HUDEP-2 (cell line): ENCODE results near the gene ZCCHC10.
A peak's percentile ranks its signal among the peaks of the same experiment; 100 is the strongest.
"Not testable (repeated sequence)": the region's sequence is repeated elsewhere in the genome, so short reads cannot be mapped to it uniquely, and the experiment has no call there.

ENCODE experiments used
- DNase-seq, 76 experiments: peaks; one replicate each; lab custom pipeline; 2025; ENCODE audit not compliant: unreplicated experiment in 76 of 76; lab: John Stamatoyannopoulos, UW

ZCCHC10 gene

DNA sequence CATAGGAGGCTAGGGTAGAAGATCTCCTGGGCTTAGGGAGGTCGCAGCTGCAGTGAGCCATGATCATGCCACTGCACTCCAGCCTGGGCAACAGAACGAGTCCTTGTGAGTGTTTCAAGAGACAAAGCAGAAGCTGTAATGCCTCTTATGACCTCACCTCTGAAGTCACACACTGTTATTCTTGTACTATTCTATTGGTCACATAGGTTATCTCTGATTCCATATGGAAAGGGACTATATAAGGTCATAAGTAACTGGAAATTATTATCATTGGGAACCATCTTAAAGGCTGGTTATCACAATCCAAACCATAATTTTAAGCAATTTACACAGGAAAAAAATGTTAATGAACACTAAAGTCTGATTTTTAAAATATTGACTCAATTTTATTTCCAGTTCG, 45.1 kb downstream of the ZCCHC10 start:
- peak in 3 of 76 experiments; percentile 2 to 11 (median 3) for DNase-seq

DNA sequence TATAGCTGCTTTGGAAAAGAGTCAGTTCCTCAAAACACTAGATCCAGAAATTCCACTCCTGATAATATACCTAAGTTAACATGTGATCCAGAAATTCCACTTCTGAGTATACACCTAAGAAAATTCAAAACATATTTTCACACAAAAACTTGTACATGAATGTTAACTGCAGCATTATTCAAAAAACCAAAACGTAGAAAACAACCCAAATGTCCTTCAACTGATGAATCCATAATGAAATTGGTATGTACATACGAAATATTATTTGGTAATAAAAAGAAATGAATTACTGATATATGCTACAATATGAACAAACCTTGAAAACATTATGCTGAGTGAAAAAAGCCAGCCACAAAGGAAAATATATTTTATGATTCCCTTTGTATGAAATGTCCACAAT, 46.4 kb downstream of the ZCCHC10 start:
- no peak for DNase-seq

DNA sequence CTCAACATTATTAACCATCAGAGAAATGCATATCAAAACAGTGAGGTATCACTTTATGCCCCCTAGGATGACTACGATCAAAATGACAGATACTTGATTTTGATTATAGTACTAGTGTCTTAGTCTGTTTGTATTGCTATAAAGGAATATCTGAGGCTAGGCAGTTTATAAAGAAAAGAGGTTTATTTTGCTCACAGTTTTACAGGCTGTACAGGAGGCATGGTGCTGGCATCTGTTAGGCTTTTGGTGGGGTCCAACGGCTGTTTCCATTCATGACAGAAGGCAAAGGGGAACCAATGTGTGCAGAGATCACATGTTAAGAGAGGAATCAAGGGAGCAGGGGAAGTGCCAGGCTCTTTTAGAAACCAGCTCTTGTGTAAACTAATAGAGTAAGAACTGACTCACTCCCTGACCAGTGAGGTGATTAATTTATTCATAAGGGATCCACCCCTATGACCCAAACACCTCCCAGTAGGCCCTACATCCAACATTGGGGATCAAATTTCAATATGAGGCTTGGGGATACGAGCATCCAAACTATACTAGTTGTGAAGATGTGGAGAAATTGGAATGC, 46.9 kb downstream of the ZCCHC10 start:
- DNase-seq = no peak

DNA sequence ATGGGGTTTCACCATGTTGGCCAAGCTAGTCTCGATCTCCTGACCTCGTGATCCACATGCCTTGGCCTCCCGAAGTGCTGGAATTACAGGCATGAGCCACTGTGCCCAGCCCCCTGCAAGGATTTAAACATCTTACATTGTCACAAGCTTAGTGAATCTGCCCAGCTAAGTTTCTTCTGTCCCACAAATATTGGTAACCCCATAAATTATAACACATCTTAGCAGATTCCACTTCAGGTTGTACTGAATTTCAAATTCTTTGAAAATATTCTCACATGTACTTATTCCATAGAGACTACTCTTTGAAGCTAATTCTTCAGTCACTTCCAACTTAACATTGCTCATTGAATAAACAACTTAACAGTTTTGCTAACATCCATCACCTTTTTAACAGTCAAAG, 49.5 kb downstream of the ZCCHC10 start:
- DNase-seq = no peak

DNA sequence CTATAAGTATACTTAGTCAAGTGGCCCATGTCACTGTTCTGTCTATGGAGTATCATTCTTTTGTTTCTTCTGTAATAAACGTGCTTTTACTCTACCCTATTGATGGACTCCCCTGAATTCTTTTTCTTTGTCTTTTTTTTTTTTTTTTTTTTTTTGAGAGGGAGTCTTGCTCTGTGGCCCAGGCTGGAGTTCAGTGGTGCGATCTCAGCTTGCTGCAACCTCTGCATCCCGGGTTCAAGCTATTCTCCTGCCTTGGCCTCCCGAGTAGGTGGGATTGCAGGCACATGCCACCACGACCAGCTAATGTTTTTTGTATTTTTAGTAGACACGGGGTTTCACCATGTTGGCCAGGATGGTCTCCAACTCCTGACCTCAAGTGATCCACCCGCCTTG, 53.9 kb downstream of the ZCCHC10 start:
- DNase-seq = not testable (repeated sequence)

DNA sequence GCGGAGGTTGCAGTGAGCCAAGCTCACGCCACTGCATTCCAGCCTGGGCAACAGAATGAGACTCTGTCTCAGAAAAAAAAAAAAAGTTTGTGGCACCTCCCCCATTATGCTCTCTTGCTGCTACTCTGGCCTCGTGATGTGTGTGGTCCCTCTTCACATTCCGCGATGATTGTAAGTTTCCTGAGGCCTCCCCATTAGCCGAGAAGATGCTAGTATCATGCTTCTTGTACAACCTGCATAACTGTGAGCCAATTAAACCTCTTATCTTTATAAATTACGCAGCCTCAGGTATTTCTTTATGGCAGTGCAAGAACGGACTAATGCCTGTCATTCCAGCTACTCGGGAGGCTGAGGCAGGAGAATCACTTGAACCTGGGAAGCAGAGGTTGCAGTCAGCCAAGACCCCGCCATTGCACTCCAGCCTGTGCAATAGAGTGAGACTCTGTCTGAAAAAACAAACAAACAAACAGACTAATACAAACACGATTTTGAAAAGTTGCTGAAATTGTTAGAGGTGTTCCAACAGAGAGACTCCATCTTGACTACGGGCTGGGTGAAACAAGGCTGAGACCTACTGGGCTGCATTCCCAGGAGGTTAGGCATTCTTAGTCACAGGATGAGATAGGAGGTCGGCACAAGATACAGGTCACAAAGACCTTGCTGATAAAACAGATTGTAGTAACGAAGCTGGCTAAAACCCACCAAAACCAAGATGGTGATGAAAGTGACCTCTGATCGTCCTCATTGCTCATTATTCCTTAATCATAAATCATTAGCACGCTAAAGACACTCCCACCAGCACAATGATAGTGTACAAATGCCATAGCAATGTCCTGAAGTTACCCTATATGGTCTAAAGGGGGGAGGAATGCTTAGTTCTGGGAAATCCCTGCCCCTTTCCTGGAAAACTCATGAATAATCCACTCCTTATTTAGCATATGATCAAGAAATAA, 54.6 kb downstream of the ZCCHC10 start:
- DNase-seq = peak in 17 of 76 experiments; percentile 2 to 66 (median 19)

DNA sequence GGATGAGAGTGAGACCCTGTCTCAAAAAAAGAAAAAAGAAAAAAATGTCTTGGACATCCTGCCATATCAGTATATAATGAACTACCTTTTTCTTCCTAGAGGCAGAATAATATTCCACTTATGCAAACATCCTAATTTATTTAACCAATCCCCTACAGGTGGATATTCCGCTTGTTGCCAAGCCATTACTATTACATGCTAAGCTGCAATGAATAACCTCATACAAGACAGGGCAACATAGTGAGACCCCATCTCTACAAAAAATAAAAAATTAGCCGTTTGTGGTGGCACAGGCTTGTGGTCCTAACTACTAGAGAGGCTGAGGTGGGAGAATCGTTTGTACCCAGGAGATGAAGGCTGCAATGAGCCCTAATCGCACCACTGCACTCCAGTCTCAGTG, 61.2 kb downstream of the ZCCHC10 start:
- DNase-seq = no peak

DNA sequence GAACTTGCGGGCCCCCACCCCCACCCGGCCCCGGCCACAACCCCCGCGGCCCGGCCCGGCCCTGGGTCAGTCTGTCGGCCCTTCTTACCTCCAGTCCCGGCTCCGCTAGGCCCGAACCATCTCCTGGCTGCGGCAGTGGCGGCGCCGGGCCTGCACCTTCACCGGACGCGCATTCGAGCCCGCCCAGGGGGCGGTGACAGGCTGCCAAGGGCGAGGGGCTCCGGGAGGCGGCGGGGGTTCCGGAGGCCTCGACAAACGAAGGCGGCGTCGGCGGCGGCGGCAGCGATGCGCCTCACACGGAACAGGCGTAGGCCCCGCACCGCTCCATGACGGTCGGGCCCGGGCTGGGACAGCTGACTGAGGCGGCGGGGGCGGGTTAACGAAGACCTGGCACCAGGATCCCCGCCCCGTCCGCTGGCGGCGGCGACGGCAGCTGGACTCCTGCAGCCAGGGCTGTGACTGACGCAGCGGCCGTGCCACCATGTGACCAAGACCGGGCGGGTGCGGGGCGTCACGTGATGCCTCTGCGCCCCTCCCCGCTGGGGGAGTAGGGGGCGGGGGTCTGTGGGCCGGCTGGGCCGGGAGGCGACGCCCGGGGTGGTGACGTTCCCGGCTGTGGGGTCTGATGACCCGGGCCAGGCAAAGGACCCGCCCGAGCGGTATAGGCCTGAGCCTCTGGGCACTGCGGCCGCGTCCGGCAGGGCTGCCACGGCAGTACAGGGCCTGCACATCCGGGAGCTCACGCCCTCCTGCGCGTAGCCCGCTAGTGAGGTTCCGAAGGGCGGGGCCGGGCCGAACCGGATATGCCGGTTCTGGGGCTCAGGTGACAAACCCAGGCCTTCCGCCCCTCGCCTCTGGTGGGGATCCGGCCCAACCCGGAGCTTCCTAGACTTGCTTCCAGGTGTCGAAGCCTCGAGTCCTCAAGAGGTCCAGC, 62.9 kb downstream of the ZCCHC10 start, which contains the start of gene AFF4:
Gene AFF4 (minus strand): TSS at position 464 of the 934 bp plus-strand sequence. CDS start 26,445 bp downstream, outside the sequence.
- peak; percentile 12 to 96 (median 92) for DNase-seq

DNA sequence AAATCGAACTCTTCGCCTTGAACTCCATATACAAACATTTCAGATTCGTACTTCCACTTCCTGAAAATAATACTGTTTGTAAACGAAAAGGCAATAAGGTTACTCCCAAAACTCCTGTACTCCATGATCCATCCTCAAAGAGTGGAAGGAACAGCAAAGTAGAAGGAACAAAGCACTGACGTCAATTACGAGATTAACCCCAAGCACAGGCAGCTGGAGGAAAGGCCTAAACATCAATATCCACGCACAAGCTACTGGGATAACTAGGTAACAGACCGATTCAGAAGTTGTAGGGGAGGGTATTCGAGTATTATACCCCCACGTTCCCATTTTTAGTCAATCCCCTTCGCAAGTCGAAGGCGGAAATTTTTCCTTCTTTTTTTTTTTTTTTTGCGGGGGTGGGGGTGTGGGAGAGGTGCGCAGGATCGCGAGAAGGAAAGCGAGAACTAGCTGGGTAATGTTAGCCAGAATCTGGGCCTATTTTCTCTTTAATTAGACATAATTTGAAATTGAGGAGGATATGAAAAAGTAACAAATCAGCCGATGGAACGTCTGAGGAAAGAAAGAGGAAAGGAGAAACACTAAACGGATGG, 63.8 kb downstream of the ZCCHC10 start:
- DNase-seq = peak in 14 of 76 experiments; percentile 3 to 38 (median 12)

DNA sequence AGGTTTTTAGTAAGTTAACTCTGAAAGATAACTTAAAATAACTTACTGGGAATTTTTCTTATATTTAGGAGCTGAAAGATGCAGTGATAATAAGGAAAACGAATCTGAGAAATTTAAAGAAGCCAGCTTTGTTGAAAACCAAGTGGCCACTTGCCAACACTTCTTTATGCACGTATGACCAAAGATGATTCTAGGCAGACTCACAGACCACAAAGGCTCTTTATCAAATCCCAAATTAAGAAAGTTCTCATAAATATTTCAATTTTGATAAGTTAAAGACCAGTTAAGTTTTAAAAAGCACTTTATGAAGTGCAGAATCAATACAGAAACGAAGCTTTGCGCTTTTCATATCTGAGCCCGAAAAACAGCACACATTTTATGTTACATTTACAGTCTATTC, 64.5 kb downstream of the ZCCHC10 start:
- DNase-seq = peak in 2 of 76 experiments; percentile 6 to 38

DNA sequence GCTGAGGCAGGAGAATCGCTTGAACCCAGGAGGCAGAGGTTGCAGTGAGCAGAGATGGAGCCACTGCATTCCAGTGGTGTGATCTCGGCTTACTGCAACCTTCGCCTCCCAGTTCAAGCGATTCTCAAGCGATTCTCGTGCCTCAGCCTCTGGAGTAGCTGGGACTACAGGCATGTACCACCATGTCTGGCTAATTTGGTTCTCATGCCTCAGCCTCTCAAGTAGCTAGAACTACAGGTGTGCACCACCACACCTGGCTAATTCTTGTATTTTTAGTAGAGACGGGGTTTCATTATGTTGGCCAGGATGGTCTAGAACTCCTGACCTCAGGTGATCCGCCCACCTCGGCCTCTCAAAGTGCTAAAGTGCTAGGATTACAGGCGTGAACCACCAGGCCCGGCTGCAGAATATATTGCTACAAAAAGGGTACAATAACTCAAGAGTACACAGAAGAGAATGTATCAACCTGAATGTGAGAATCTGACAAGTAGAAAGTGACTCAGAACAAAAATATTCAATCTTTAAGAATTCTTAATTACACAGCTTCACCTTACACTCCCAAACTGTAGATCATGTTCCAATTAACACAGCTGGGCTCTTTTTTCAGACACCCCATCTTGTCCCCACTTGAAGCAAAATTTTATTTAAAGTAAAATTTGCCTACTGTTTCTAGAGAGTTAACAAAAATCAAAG, 65.1 kb downstream of the ZCCHC10 start:
- DNase-seq = not testable (repeated sequence)

DNA sequence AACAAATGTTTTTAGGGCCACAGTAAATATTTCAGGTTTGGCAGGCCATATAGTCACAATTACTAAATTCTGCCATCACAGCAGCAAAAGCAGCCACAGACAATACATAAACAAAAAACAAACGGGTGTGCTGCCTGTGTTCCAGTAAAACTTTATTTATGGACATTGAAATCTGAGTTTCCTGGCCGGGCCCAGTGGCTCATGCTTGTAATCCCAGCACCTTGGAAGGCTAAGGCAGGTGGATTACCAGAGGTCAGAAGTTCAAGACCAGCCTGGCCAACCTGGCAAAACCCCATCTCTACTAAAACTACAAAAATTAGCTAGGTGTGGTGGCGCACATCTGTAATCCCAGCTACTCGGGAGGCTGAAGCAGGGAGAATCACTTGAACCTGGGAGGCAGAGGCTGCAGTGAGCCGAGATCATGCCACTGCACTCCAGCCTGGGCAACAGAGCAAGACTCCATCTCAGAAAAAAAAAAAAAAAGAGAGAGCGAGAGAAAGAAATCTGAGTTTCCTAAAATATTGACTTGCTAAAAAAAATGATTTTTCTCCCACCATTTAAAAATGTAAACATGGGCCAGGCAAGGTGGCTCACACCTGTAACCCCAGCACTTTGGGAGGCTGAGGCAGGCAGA, 70.1 kb downstream of the ZCCHC10 start:
- DNase-seq = not testable (repeated sequence)

DNA sequence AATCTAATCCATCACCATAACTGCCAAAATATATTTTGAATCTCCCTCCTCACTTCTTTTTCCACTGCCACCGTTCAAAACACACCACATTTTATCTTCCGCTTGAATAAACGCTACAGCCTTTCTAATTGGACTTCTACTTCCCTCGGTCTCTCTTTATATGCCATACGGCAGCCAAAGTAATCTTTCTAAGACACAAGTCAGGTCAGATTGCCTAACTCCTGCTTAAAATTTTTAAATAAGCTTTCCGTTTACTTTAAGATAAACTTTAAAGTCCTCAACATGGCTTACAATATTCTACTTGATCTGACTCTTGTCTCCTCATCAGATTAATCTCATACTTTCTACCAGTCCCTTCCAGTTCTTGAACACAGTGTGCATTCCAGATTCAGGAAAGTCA, 72.6 kb downstream of the ZCCHC10 start:
- no peak for DNase-seq

DNA sequence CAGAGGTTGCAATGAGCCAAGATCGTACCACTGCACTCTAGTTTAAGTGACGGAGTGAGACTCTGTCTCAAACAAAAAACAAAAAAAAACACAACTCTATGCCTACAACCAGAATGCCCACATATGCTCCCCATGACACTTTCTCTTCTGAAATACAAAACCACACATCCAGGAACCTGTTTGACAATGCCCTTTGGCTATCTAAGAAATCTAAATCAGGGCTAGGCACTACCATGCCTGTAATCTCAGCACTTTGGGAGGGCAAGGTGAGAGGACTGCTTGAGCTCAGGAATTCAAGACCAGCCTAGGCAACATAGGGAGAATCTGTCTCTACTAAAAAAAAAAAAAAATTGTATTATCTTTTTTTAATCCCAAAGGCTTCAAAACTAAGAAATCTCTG, 73.5 kb downstream of the ZCCHC10 start:
- DNase-seq = no peak

DNA sequence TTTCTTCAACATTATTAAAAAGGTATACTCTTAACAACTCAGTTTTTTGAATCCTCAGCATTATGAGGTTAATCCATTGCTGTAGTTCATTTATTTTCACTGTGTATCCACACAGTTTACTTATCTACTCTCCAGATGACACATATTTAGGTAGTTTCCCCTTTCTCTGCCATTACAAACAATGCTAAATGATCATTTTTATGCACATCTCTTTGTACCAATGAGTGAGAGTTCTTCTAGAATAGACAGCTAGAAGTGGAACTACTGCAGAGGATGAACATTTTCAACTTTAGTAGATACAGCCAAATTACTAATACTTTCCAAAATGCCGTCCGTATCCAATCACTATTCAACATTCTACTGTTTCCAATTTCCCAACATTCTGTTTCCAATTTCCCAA, 74.5 kb downstream of the ZCCHC10 start:
- DNase-seq = no peak

DNA sequence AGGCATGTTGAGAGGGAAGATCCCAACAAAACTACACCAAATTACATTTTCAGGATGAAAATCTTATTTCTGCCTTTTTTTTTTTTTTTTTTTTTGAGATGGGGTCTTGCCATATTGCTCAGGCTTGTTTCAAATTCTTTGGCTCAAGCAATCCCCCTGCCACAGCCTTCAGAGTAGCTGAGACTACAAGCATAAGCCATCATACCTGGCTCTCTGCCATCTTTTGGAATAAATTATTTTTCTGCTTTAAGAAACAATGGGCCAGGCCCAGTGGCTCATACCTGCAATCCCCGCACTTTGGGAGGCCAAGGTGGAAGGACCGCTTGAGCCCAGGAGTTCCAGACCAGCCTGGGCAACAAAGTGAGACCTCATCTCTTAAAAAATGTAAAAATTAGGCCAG, 77.2 kb downstream of the ZCCHC10 start:
- no peak for DNase-seq

DNA sequence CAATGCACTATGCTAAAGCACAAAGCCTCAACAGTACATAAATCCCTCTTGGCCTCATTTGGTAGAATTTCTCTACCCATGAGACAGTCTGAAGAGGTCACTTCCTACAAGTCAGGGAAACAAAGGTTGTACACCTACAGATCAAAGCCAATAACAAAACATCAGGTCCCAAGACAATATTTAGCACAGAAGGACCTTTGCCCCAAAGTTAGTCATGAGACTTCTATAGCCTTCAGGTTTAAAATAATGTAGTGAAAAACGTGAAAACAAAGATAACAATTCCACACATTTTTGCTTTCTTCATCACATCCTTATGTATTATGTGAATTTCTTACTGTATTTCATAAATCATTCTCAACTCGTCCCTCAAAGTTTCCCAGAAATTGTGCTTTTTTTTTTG, 78.7 kb downstream of the ZCCHC10 start:
- DNase-seq = no peak
